8988T (cell line): Measurements from ENCODE around the gene POLR1A.
"Not testable (repeated sequence)": the region's sequence is repeated elsewhere in the genome, so short reads cannot be mapped to it uniquely, and the experiment has no call there.

Experiments
- DNase-seq: peaks from one replicate; pipeline ENCODE4 v3.0.0; 2011

Gene POLR1A

DNA sequence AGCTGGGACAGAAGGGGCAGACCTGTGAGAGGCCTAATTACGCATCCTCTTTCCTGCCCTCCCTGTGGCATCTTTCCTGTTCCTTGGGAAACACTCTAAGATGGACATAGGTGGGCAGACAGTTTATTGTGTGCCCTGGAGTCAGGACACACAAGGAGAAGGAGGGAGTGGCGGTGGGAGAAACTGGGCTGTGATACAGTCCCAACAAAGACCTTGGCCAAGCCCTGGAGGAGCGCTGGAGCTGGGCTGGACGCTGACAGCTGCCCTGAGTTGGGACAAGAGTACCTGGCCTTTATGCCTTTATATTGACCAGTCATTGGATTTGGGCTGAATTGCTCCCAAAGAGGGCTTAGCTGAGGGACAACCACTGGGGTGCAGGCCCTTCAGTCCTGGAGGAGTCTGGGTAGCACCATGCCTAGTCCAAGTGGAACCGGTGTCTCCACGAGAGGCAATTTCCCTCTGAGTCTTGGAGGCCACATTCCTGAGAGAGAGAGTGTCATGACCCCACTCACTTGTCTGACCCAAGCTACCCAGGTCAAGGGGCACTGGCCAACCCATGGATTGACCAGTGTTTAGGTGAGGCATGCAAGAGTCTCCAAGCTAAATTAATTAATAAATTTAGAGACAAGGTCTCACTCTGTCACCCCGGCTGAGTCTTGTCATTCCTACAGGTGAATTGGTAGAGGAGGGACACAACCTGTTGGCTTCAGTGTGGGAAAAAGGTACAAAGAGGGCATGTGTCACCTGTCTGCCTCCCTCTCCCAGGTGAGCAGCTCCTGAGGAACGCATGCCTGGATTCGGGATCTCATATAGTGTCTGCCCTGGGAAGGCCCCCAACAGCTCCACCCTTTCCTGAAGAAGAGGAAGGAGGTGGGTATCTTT is 109.8 kb downstream of the POLR1A start:
- no peak for DNase-seq

DNA sequence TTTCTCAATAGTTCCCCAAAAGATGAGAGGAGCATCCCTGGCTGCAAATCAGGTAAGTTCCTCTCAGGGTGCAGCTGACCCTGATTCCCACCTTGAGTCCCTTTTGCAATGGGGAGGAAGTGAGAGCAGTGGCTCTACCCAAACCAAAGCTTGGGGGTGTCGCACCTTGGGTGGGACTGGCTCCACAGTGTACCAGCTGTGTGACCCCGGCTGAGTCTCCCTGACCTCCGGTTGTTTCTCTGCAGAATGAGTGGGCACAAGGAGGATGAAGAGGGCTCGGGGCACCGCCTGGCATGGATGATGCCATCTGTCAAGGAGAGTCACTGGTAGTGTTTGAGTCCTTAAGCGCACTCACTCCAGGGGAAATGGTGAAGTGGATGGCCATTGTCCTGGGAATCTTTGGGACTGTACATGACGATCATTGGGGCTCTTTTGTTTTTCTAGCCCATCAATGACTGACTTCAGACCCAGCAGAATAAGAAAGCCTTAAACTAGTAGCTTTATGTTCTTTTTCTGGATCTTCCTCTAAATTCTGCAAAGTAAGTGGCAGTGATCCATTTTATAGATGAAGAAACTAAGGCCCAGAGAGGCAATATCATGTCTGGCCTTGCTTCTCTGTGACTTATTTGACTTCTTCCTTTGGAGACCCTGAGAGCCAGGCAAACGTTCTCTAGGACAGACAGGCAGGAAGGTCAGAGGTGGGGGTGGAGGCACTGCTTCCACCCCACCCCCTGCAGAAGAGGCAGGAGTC is 110.6 kb downstream of the POLR1A start:
- no peak for DNase-seq

DNA sequence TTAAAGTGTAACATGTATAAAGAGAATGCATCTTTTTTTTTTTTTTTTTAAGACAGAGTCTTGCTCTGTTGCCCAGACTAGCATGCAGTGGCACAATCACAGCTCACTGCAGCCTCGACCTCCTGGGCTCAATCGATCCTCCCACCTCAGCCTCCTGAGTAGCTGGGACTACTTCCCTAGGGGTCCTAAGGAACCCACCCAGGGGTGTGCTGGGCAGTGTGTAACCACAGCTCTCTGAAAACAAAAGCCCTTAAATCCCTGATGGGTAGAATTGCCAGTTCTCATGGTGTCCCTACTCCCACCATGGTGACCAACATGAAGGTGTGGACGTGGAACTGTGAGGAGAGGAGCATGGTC is 111.3 kb downstream of the POLR1A start:
- DNase-seq: no peak

DNA sequence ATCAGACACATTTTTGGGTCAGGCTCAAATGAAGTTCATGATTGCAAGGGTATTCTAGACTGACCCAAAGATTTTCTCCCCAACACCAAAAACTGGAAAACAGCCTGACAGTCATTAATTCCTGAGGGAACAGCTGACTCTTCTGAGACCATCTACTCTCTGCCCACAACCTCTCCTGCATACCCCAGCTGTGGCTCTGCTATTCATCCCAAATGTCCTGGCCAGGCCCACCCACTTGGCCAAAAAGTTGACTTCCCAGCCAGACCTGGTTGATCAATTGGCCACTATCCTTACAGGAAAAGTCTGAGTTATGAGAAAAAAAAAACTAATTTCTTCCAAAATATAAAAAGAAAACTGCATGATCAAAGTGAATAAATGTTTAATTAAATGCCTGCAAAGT is 113.1 kb downstream of the POLR1A start:
- no peak for DNase-seq

DNA sequence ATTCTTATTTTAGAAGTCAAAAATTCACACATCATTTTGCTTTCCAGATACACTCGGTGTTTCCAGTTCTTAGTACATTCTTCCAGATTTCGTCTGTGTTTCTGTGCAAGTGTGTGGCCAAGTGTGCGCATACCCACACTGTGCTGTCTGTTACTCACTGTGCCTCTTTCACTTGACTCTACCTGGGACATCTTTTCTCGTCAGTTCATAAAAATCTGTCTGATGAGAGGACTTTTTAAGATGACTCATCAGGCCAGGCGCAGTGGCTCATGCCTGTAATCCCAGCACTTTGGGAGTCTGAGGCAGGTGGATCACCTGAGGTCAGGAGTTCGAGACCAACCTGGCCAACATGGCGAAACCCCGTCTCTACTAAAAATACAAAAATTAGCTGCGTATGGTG is 113.6 kb downstream of the POLR1A start:
- not testable (repeated sequence) for DNase-seq

DNA sequence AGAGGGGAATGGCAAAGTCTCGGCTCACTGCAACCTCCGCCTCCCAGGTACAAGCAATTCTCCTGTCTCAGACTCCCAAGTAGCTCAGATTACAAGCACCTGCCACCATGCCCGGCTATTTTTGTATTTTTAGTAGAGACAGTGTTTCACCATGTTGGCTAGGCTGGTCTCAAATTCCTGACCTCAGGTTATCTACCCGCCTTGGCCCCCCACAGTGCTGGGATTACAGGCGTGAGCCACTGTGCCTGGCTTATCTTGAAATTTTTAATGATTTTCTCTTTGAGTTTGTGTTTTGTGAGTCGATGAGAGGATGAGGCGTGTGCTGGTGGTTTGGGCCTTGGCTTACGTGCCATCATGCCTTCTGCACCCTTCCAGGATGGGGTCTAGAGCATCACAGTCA is 115.6 kb downstream of the POLR1A start:
- no peak for DNase-seq

DNA sequence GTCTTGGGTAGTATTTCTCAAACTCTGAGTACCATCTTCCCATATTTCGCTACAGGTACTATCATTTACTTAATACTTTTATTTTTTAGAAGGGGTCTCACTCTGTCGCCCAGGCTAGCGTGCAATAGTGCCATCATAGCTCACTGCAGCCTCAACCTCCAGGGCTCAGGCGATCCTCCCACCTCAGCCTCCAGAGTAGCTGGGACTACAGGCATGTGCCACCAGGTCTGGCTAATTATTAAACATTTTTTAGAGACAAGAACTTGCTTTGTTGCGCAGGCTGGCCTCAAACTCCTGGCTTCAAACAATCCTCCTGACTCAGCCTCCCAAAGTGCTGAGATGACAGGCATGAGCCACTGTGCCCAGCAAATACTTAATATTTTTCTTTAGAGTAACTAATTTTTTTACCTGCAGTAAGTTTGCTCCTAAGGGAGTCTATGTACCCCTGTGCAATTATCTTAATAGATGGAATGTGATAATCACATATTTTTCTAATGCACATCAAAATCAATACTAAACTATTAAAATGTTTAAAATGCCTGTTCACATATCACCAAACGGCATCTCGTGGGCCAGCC is 116.3 kb downstream of the POLR1A start:
- DNase-seq: no peak

DNA sequence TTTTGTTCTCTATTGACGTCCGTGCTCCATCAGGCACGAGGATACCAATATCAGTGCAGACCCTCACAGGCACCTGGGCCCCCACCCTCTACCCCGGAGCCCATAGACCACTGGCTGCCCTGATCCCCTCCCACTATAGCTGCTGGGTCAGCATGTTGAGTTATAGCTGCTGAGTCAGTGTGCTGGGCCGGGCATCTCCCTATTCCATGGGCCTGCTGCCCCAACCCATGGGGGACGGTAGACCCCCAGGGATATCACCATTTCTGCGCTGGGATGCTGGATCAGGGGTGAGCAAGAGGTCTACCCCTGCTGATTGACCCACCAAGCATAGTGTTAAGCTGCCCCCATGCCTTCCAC is 116.8 kb downstream of the POLR1A start:
- no peak for DNase-seq

DNA sequence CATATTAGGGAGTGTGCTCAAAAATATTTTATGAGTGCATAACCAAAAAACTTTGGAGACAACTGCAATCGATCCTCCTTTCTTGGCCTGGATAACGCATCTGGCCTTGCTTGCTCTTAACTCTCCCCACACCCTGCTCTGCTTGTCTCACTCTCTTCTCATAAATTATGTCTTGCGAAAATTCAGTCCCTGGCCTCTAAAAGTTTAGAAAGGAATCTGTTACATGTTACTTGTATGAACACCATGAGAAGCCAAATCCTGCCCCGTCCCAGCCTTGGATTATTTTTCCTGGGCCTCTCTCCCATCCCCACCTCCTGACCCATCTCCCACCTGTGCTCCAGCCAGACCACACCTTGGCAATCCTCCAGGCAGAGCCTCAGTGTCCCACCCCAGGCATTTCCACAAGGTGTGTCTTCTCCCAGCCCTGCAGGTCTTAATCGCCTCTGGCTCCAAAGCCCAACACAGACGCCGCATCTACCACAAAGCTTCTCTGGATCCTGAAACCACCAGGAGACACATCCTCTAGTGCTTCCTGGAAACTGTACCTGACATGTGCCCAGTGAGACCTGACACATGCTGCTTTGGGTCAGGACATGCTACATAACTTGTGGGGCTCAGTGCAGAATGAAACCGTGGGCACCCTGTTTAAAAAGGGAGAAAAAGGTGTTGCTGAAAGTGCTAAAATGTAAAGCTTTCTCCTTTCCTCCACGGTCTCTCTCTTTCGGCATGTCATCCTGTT is 117.3 kb downstream of the POLR1A start:
- DNase-seq: no peak

DNA sequence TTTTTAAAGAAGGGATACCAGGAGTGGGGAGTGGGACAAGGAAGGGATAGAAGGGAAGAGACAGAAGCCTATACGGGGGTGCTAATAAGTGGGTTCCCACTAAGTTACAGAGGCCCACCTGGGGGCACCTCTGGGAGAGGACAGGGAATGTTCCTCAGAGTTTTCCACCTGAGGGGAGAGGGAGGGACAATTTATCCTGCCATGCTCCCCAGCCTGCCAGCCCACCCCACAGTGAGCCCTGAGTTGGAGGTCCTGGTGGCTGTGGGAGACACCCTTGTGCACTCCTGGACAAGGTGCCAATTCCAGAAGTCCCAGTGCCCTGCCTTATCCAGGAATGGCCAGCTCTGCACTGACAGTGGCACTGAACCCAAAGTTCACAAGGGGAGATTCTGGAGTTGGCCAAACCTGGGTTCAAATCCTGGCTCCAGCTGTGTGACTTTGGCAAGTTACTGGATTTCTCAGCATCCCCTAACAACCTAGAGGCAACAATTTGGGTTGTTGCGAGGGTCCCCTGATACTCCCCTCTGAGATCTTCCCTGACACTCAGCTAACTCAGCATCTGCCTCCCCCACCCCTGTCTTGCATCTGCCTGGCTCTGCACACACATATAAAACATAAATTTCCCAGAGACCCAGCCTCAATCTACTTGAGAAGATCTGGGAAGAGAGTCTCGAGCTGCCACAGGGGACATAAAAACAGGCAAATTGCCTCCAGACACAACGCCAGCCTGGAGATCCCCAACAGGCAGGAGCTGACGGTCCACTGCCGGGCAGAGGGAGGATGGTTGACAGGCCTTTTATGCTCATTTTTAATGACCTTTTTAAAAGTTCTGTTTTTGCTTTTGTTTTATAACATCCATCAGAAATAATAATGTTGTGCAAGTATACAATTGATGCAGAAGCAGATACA is 118.2 kb downstream of the POLR1A start:
- DNase-seq: no peak

DNA sequence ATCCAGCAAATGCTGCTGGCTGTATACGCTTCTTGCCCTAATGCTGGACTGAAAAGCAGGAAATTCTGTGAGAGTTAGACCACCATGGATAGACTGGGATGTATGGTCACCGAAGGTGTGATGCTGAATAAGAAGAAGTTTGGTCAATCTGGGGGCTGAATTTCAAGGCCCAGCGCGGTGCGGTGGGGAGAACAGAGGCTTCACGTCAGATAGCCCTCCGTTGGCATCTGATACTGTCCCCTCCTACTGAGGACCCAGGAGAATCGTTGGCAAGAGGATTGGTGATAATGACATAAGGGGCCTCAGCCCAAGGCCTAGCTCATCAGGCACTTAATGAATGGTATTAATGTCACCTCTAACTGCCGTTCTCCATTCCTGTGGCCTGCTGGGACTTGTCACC is 119.6 kb downstream of the POLR1A start:
- DNase-seq: no peak

DNA sequence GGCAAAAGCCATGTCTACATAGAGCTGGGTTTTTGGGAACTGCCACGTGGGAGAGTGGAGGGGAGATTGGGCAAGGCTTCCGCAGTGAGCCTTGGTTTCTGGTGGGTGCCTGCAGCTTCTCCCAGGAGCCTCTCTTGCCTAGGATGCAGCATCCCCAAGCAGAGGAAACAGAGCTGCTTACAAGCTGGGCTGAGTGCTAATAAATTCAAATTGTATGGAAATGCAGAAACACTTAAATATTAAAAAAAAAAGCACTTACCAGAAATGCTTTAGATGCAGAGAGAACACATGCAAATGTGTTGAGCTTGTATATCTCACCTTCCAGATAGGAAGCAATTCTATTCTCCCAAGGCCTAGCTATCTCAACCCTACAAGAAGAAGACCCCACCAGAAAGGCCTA is 120.9 kb downstream of the POLR1A start:
- DNase-seq: no peak

DNA sequence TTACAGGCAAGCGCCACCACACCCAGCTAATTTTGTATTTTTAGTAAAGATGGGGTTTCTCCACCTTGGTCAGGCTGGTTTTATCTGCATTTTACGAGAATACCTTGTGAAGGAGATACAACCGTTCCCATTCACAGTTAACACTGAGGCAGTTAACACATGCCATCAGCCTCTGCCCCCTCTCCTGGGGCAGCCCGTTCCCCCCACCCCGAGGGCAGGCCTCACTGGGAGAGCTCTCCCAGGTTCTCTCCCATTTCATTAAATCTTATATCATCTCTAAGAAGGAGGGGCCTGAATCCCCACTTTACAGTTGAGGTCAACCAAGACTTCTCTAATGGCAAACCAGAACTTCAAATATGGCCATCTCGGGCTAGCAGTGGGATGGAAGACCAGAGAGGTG is 121.9 kb downstream of the POLR1A start:
- DNase-seq: no peak

DNA sequence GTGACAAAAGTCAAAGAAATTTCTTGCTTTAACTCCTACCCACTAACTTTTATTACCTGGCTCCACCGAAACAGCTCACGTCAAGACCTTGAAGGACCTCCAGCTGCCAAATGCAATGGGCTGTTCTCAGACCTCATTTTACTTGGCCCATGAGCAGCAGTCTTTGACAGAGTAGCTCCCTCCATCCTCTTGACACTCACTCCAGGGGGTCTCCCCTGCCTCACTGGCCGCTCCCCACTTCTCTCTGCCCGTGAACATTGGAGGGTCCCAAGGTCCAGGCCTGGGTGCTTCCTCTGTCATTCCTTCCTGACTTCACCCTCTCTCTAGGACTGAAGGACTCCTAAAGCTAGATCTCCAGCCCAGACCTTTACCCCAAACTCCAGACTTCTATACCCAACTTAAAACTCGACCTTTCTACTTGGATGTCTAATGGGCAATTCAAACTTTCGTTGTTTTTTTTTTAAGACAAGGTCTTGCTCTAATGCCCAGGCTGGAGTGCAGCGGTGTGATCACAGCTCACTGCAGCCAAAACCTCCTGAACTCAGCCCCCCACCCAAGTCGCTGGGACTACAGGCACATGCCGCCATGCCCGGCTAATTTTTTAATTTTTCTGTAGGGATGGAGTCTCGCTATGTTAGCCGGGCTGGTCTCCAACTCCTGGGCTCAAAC is 124.0 kb downstream of the POLR1A start:
- no peak for DNase-seq

DNA sequence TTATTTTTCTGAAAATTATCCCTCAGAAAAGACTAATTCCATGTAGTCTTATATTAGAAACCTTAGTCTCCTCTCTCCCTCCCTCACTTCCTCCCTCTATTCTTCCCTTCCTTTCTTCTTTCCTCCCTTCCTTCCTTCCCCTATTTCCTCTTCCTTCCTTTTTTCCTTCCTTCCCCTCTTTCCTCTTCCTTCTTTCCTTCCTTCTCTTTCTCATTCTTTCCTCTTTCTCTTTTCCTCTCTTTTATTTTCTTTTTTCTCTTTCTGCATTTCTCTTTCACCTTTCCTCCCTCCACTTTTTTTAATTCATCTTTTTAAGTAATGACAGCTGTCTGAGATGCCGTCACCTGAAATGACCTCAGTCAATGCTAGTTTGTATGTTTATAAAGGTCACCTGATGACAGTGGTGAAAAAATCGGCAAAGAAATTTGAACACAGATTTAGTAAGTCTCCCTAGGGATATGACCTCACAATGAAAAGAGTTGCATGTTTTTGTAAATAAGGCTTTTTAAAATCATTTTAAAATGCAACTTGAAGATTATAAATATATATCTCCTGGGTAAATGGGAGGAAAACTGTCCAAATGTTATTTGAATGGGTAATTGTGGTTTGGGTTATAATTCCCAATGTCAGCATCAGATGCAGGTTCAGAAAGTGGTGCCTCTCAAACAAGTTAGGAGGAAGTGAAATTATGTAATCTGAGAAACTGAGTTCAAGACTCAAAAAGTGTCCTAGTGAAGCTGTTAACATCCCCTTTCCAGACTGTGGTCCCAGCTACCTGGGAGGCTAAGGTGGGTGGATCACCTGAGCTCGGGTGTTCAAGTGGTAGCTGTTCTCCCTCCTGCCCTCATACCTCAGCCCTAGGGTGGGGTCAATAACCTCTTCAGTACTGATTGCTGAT is 126.6 kb downstream of the POLR1A start:
- no peak for DNase-seq

DNA sequence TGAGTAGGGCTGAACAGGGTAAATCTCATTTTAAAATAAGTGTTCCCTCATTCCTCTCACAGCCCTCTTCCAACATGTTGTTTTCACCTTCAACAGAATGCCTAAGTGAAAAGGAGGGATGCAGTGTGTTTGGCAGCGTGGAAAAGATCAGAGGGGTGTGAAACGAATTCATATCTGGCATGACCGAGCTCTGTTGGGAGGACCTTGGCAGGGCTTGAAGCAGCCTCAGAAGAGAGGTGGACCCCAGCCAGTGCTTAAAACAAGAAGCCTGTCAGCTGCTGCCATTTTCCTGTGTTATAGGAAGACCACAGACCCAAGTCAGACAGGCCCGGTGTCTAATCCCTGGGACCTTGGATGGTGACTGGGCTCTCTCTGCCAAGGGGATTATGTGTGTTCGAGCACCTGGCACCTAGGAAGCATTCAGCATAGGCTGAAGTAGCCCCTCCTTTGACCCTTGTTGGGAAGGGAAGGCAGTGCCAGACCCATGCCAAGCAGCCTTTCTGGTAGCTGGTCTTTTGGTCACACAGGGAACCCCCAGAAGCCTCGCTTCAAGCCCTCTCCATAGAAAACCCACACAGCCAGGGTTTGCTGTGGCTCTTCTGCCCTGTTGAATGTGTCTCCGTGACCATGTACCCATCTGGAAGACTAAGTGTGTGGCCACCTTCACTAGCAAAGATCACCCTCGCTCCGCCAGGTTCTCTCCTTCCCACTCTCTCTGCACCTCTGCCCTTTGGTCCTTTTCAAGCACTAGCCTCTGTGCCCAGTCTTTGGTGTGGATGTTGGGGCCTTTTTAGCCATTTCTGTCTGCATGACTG is 129.4 kb downstream of the POLR1A start:
- no peak for DNase-seq

DNA sequence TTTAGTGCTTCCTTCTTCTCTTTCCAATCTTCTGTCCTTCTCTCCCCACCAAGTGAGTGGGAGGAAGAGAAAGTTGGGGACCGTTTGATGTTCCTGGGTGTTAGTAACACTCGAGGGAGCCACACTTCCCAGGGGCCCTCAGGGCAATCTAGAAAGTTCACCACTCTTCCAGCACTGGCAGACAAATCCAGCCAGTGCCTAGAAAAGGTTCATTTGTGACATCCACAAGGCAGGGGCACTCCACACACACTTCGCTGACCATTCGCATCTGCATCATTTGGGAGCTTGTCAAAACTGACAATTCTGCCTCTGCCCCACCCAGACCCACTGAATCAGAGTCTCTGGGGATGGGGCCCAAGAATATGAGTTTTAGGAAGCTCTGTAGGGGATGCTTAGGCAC is 130.1 kb downstream of the POLR1A start:
- no peak for DNase-seq

DNA sequence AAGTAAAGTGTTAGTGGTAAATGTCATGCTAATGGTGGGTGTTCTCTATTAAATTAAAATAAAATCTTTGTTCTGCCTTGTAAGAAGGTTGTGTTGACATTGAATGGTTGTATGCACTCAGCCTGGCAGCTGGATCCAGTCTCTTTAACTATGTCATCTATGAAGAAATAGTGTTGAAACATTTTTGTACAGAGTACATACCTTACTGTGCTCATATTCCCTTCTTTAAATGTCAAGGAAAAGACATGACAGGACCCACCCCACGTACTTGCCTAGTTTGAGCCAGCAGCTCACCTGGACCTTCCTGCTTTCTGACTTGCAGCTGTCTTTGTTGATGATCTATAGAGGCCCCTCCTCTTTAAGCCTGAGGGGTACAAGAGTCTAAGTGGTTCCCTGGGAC is 131.3 kb downstream of the POLR1A start:
- DNase-seq: no peak

DNA sequence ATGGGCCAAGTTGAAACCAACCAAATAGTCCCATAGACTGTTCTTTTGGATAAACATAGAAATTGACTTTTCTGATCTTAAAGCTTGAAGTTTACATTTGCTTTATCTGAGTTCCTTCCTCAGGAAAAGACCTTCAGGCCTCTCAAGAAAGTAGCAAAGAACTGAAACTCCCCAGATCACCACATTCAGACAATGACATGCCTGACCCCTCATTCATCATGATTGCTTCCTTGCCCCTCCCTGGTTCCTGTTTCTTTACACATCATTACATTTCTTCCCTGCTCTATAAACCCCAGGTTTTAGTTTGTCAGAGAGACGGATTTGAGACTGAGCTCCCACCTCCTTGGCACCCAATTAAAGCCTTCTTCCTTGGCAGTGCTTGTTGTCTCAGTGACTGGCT is 133.3 kb downstream of the POLR1A start:
- no peak for DNase-seq

DNA sequence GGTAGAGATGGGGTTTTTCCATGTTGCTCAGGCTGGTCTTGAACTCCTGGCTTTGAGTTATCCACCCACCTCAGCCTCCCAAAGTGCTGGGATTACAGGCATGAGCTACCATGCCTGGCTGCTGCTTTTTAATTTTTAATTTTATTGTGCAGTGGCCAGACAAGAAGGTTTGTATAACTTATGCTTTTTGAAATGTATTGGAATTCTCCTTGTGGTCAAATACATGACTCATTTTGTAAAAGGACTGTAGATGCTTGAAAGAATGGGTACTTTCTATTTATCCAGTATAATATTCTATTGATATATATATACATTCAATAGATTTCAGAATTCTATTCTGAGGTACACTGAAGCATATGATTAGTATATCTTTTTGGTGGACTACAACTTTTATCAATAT is 134.3 kb downstream of the POLR1A start:
- DNase-seq: no peak
